Measurements from ENCODE around the gene PIGO.

DNA sequence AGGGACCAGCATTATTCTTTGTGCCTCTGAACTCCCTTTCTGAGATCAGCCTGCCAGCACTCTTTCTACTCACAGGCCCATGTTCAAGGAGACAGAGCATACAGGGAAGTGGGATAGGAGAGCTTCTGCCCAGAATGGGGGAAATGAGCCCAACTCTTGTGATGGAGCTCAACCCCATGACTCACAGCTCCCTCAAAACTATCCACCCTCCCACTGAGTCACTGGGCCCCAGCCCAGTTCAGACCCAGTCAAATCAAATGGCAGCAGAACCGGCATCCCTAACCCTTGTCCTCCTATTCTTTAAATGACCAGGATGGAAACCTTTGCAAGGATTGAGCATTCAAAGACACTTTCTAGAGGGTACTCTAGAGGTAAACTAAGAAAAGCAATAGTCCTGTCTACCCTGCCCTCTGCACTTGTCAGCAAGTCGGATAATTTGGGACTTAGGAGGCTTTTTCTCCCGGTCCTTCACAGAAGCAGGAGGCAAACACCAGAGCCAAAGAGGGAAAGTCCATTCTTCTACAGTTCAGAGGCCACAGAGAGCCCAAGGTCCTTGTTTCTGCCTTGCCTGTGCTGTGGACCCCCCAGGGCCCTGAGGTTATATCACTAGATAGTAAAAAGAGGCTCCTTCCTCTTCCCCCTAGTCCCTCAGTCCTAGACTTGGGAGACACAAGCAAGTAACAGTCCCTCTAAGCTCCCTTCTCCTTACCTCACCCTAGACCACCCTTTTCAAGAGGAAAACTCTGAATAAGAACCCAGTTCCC is 16.0 kb upstream of the PIGO start:
- TF ChIP-seq, protein P1, sequence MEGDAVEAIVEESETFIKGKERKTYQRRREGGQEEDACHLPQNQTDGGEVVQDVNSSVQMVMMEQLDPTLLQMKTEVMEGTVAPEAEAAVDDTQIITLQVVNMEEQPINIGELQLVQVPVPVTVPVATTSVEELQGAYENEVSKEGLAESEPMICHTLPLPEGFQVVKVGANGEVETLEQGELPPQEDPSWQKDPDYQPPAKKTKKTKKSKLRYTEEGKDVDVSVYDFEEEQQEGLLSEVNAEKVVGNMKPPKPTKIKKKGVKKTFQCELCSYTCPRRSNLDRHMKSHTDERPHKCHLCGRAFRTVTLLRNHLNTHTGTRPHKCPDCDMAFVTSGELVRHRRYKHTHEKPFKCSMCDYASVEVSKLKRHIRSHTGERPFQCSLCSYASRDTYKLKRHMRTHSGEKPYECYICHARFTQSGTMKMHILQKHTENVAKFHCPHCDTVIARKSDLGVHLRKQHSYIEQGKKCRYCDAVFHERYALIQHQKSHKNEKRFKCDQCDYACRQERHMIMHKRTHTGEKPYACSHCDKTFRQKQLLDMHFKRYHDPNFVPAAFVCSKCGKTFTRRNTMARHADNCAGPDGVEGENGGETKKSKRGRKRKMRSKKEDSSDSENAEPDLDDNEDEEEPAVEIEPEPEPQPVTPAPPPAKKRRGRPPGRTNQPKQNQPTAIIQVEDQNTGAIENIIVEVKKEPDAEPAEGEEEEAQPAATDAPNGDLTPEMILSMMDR (conservative IDR thresholded peaks at IDR 0.05) = no peak
- no peak for TF ChIP-seq ZFX (IDR thresholded peaks at IDR 0.05)
